GM10266 (cell line): Measurements from ENCODE around the gene PBX4.
A peak's percentile ranks its signal among the peaks of the same experiment; 100 is the strongest.

ENCODE experiments used
- DNase-seq: peaks from one replicate; pipeline ENCODE4 v3.0.0; 2012; ENCODE audit errors: extremely low spot score
- TF ChIP-seq, protein P1 (sequence below): IDR thresholded peaks from 2 replicates; pipeline ENCODE4 v1.5.1; 2012; ENCODE audit warnings: mild to moderate bottlenecking, low read depth; ENCODE audit not compliant: control insufficient read depth, insufficient read depth; ENCODE audit errors: missing control alignments

PBX4 gene

DNA sequence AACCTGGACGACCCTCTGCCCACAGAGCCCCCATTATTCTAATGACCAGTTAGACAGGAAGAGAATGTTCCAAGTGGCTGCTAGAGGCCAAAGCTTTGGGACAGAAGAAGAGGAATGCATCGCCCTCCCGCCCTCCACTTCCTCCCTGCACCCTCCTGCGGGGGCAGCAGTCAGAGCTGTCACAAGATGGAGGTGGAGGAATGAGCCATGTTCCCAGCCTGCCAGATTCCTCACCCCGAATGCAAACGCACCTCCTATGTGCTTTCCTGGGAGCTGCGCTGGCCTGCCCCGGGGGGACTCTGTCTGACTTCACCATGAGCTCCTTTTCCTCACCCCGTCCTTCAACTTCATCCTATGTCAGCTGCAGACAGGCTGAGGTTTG lies 88.1 kb downstream of the PBX4 start:
- no peak for DNase-seq
- TF ChIP-seq, protein P1, sequence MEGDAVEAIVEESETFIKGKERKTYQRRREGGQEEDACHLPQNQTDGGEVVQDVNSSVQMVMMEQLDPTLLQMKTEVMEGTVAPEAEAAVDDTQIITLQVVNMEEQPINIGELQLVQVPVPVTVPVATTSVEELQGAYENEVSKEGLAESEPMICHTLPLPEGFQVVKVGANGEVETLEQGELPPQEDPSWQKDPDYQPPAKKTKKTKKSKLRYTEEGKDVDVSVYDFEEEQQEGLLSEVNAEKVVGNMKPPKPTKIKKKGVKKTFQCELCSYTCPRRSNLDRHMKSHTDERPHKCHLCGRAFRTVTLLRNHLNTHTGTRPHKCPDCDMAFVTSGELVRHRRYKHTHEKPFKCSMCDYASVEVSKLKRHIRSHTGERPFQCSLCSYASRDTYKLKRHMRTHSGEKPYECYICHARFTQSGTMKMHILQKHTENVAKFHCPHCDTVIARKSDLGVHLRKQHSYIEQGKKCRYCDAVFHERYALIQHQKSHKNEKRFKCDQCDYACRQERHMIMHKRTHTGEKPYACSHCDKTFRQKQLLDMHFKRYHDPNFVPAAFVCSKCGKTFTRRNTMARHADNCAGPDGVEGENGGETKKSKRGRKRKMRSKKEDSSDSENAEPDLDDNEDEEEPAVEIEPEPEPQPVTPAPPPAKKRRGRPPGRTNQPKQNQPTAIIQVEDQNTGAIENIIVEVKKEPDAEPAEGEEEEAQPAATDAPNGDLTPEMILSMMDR: no peak

DNA sequence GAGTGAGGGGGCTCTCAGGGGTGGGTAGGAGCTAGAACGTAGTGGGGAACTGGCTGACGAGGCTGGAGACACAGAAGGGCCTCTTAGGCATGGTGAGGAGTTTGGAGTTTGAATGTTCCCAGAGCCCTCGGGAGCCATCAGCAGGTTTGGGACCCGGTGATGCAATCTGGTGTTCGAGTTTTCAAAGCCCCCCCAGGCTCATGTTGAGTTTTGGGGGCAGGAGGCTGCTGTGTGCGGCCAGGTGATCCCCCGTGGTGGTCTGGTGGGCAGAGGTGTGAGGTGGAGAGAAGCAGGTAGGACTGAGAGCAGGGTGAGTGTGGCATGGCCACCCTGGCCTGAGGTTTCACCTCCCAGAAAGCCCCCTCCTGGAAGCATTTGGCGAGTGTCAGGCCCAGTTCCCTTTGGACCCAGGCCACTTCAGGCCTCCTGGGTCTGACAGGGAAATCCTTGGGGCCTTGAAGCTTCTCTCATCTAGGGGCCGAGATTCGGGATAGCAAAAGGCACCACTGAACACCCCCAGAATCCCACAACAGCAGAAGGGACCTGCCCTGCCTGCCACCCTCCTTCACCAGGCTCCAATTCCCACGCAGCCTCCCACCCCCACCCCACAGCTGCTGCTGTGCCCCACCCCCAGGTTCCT lies 88.6 kb downstream of the PBX4 start:
- no peak for DNase-seq
- TF ChIP-seq, protein P1: no peak

DNA sequence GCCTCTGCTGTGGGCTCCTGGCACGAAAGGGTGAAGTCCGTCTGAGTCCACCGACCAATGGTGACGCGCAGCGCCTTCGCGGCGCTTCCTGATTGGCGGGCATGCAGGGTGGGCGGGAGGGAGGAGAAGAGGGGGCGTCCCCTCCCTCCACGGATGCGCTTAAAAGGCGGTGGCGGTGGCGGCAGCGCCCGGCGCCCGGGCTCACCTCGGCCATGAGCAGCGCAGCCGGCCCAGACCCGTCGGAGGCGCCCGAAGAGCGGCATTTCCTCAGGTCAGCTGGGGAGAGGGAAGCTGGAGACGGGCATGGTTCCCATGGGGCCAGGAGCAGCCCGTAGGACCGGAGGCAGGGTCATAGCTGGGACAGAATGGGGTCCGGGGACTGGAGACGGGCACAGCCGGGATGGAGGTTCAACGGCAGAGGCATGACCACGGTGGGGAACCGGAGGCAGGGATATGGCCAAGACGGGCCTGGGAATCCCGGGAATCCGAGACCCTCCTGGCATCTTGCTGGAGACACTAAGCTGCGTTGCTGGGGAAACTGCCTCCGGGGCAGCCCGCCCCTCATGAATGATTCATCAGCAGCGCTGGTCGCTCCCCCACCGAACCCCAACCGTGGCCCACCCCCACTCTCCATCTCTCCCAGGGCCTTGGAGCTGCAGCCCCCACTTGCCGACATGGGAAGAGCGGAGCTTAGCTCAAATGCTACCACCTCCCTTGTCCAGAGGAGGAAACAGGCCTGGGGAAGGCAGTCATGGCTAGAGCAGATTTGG lies 89.6 kb downstream of the PBX4 start, which contains the start of gene YJEFN3:
Gene YJEFN3, plus strand, starts transcription at position 191 of the 770 bp plus-strand sequence. Its CDS starts 22 bp downstream, at position 213.
- no peak for DNase-seq
- TF ChIP-seq, protein P1: no peak

DNA sequence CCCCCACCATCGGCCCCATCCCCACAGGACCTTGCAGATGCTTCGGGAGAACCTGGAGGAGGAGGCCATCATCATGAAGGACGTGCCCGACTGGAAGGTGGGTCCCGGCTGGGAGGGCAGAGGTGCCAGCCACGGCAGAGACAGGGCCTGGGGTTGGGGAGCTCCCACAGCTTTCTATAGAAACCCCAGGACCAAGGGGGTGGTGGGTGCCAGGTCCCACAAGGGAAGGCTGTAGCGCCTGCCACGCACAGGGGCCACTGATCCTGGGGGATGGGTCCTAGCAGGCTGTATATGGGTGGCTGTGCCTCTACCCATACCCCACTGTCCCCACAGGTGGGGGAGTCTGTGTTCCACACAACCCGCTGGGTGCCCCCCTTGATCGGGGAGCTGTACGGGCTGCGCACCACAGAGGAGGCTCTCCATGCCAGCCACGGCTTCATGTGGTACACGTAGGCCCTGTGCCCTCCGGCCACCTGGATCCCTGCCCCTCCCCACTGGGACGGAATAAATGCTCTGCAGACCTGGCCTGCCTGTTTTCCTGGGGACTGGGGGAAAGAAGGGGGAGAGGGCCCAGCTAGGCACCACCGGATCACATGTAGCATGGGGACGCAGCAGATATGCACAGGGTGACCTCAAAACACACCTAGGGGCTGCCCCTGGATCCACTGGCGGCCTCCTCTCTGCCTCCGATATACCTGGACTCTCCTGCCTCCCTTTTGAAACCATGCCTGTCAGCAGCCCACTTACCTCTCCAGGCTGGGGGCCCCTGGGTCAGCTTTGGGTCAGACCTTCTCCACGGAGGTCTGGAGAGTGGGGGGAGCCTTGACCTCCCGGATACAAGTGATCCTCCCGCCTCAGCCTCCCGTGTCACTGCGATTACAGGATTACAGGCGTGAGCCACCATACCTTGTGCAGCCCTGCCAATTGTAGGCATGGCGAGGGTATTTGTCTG lies 90.5 kb downstream of the PBX4 start:
- DNase-seq: no peak
- TF ChIP-seq, protein P1: no peak

DNA sequence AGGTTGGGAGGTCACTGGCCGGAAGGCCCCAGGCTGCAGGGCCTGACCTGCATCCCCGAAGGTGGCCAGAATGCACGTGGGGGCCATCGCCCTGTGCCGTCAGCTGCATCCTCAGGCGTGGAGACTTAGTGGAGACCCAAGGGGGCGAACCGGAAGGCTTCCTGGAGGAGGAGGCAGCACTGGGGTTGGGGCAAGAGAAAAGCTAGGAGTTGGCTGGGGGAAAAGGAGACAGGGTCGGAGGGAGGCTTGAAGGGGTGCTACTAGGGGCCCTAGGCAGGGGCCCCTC lies 91.2 kb downstream of the PBX4 start:
- no peak for DNase-seq
- TF ChIP-seq, protein P1: no peak

DNA sequence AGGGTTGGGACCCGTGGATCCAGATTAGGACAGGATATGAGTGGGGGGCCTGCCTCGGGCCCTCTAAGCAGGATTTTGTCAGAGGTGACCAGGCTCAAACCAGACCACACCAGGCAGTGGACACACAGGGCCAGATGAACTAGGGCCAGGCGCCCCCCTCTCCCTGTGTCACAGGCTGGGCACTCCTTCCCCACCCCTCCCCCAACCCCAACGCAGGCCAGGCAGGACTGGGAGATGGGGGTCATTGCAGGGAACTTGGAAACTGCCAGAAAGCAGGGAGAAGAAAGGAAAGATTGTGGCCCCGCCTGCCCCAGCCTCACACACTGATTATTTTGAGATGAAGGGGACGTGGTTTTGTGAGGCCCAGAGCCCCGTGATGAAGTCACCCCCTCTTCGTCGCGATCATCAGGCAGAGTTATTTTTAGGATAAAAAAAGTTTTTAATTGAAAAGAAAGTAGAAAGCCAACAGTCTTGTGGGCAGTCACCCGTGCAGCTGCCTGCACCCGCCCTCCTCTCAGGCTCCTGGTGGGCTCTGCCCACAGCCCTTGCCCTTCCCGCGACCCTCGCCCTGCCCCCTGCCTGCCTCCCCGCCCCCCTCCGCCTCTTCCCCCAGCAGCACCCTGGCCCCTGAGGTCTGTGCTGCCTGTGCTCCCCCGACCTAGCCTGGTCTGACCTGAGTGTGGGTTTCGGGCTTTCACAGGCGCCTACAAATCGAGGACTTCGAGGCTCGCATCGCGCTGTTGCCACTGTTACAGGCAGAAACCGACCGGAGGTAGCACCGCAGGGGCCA lies 91.7 kb downstream of the PBX4 start:
- TF ChIP-seq, protein P1: no peak
- DNase-seq: peak; percentile 82
